H9 (cell line): ENCODE data around the gene ZNF479. TPM values are rescaled to one million over a fixed set of nuclear protein-coding genes. Genes with fewer than 3 reads are reported as not detected.

ENCODE experiments used
- DNase-seq: peaks from one replicate; pipeline ENCODE4 v3.0.0-alpha.2; 2017
- H2AFZ ChIP-seq: one replicate; pipeline ENCODE4 v1.6.1; 2013; ENCODE audit warnings: mild to moderate bottlenecking, low read length, control low read depth, moderate library complexity
- H2AK5ac ChIP-seq: 2 replicates; pipeline ENCODE4 v1.6.1; 2013; ENCODE audit warnings: low read length, control low read depth, mixed read lengths; ENCODE audit not compliant: insufficient read length
- H2BK120ac ChIP-seq: one replicate; pipeline ENCODE4 v1.6.1; 2013; ENCODE audit warnings: low read depth, mild to moderate bottlenecking, low read length, control low read depth, inconsistent platforms; ENCODE audit not compliant: poor library complexity, severe bottlenecking
- H2BK12ac ChIP-seq: 2 replicates; pipeline ENCODE4 v1.6.1; 2013; ENCODE audit warnings: low read length, control low read depth, mixed read lengths, low read depth; ENCODE audit not compliant: insufficient read length
- H2BK15ac ChIP-seq: 2 replicates; pipeline ENCODE4 v1.6.1; 2013; ENCODE audit warnings: low read depth, low read length, control low read depth
- H2BK20ac ChIP-seq: one replicate; pipeline ENCODE4 v1.6.1; 2013; ENCODE audit warnings: low read depth, mild to moderate bottlenecking, low read length, control low read depth, inconsistent platforms; ENCODE audit not compliant: poor library complexity, severe bottlenecking
- H2BK5ac ChIP-seq: 2 replicates; pipeline ENCODE4 v1.6.1; 2013; ENCODE audit warnings: low read length, control low read depth, mixed read lengths; ENCODE audit not compliant: insufficient read length
- H3K14ac ChIP-seq: 2 replicates; pipeline ENCODE4 v1.6.1; 2013; ENCODE audit warnings: low read length, control low read depth; ENCODE audit not compliant: insufficient read depth
- H3K18ac ChIP-seq: 2 replicates; pipeline ENCODE4 v1.6.1; 2013; ENCODE audit warnings: low read depth, mild to moderate bottlenecking, mixed read lengths, low read length, control low read depth; ENCODE audit not compliant: insufficient read length
- H3K23ac ChIP-seq: 2 replicates; pipeline ENCODE4 v1.6.1; 2013; ENCODE audit warnings: low read length, control low read depth, mixed read lengths, low read depth; ENCODE audit not compliant: insufficient read length
- H3K23me2 ChIP-seq: 2 replicates; pipeline ENCODE4 v1.6.1; 2013; ENCODE audit warnings: low read depth, mild to moderate bottlenecking, mixed read lengths, low read length, control low read depth; ENCODE audit not compliant: insufficient read length, poor library complexity, severe bottlenecking
- H3K27ac ChIP-seq: 2 replicates; pipeline ENCODE4 v1.5.1; 2013; ENCODE audit warnings: low read length, control low read depth, mixed read lengths, low read depth; ENCODE audit not compliant: insufficient read length
- H3K27me3 ChIP-seq: 2 replicates; pipeline ENCODE4 v1.6.1; 2013; ENCODE audit warnings: low read length, control low read depth, inconsistent platforms; ENCODE audit not compliant: insufficient read depth
- H3K4ac ChIP-seq: 2 replicates; pipeline ENCODE4 v1.6.1; 2013; ENCODE audit warnings: low read depth, mild to moderate bottlenecking, control low read depth, inconsistent platforms, low read length, moderate library complexity
- H3K4me1 ChIP-seq: 2 replicates; pipeline ENCODE4 v1.6.1; 2013; ENCODE audit warnings: low read length, control low read depth, inconsistent platforms; ENCODE audit not compliant: insufficient read depth
- H3K4me2 ChIP-seq: 2 replicates; pipeline ENCODE4 v1.6.1; 2013; ENCODE audit warnings: low read length, control low read depth, mixed read lengths; ENCODE audit not compliant: insufficient read length, insufficient read depth
- H3K56ac ChIP-seq: 2 replicates; pipeline ENCODE4 v1.6.1; 2013; ENCODE audit warnings: low read depth, mild to moderate bottlenecking, mixed read lengths, low read length, control low read depth; ENCODE audit not compliant: insufficient read length
- H3K79me1 ChIP-seq: 2 replicates; pipeline ENCODE4 v1.6.1; 2013; ENCODE audit warnings: low read depth, mild to moderate bottlenecking, moderate library complexity, low read length, control low read depth, inconsistent platforms; ENCODE audit not compliant: insufficient read depth, poor library complexity, severe bottlenecking
- H3K79me2 ChIP-seq: 2 replicates; pipeline ENCODE4 v1.6.1; 2013; ENCODE audit warnings: low read length, control low read depth, inconsistent platforms; ENCODE audit not compliant: insufficient read depth
- H3K9ac ChIP-seq: 2 replicates; pipeline ENCODE4 v1.6.1; 2013; ENCODE audit warnings: low read length, control low read depth, mixed read lengths; ENCODE audit not compliant: insufficient read length; ENCODE audit errors: extremely low read depth
- H3K9me3 ChIP-seq: one replicate; pipeline ENCODE4 v1.6.1; 2013; ENCODE audit warnings: low read depth, low read length, inconsistent platforms; ENCODE audit not compliant: control insufficient read depth
- H3T11ph ChIP-seq: one replicate; pipeline ENCODE4 v1.6.1; 2013; ENCODE audit warnings: mild to moderate bottlenecking, low read length, control low read depth, inconsistent platforms
- H4K20me1 ChIP-seq: one replicate; pipeline ENCODE4 v1.6.1; 2013; ENCODE audit not compliant: control insufficient read depth, insufficient read length, insufficient read depth
- H4K5ac ChIP-seq: 2 replicates; pipeline ENCODE4 v1.6.1; 2013; ENCODE audit warnings: low read depth, mild to moderate bottlenecking, mixed read lengths, low read length, control low read depth; ENCODE audit not compliant: insufficient read length
- H4K8ac ChIP-seq: replicated peaks from 2 replicates; pipeline ENCODE4 v1.6.1; 2013; ENCODE audit warnings: low read length, control low read depth, mixed read lengths, low read depth; ENCODE audit not compliant: insufficient read length
- H4K91ac ChIP-seq: 2 replicates; pipeline ENCODE4 v1.6.1; 2013; ENCODE audit warnings: low read depth, mild to moderate bottlenecking, moderate library complexity, mixed read lengths, low read length, control low read depth; ENCODE audit not compliant: insufficient read length
- H3K27ac Mint-ChIP-seq, 3 experiments: 2 replicates in 2 of 3; 3 replicates in 1 of 3; pipeline ENCODE4 v1.8.0; 2020 to 2021; ENCODE audit warnings: mixed read lengths in 3 of 3, mild to moderate bottlenecking in 1 of 3, moderate library complexity in 1 of 3
- H3K27me3 Mint-ChIP-seq: 2 replicates; pipeline ENCODE4 v1.8.0; 2021; ENCODE audit warnings: low read depth, mild to moderate bottlenecking, moderate library complexity, mixed read lengths
- H3K36me3 Mint-ChIP-seq, 3 experiments: 2 replicates in 2 of 3; 3 replicates in 1 of 3; pipeline ENCODE4 v1.8.0; 2020 to 2021; ENCODE audit warnings: low read depth in 3 of 3, mixed read lengths in 3 of 3; ENCODE audit not compliant: insufficient read depth in 1 of 3
- H3K4me1 Mint-ChIP-seq, 2 experiments: 2 replicates each; pipeline ENCODE4 v1.8.0; 2020; ENCODE audit warnings: mixed read lengths in 2 of 2
- H3K4me3 Mint-ChIP-seq, 2 experiments: 2 replicates in 1 of 2; 3 replicates in 1 of 2; pipeline ENCODE4 v1.8.0; 2020 to 2021; ENCODE audit warnings: mild to moderate bottlenecking in 2 of 2, mixed read lengths in 2 of 2, moderate library complexity in 1 of 2
- H3K9me3 Mint-ChIP-seq, 2 experiments: 2 replicates in 1 of 2; 3 replicates in 1 of 2; pipeline ENCODE4 v1.8.0; 2020; ENCODE audit warnings: mild to moderate bottlenecking in 2 of 2, mixed read lengths in 2 of 2, moderate library complexity in 1 of 2
- WGBS: extraction: QIAGEN DNeasy Blood & Tissue Kit; methylation state at CpG from one replicate; pipeline ENCODE4 v1.1.7; 2013; ENCODE audit warnings: missing lambda C conversion rate, low lambda C conversion rate, mixed read lengths; ENCODE audit not compliant: insufficient read length; ENCODE audit errors: extremely low coverage; 5-methylcytosine and 5-hydroxymethylcytosine counted together
- total RNA-seq: library from RNA; stranded (reverse); gene quantifications from 2 replicates; pipeline ENCODE4 v1.2.1, GENCODE V29; 2021
- TF ChIP-seq, protein P1 (sequence below): fragments of 200-600 bp; sonication (generic); conservative IDR thresholded peaks from 3 replicates; pipeline ENCODE4 v1.8.0; 2021; ENCODE audit warnings: antibody characterized with exemption, mild to moderate bottlenecking

ZNF479 gene
- total RNA-seq, 1 experiment from 2014 or later = not detected

DNA sequence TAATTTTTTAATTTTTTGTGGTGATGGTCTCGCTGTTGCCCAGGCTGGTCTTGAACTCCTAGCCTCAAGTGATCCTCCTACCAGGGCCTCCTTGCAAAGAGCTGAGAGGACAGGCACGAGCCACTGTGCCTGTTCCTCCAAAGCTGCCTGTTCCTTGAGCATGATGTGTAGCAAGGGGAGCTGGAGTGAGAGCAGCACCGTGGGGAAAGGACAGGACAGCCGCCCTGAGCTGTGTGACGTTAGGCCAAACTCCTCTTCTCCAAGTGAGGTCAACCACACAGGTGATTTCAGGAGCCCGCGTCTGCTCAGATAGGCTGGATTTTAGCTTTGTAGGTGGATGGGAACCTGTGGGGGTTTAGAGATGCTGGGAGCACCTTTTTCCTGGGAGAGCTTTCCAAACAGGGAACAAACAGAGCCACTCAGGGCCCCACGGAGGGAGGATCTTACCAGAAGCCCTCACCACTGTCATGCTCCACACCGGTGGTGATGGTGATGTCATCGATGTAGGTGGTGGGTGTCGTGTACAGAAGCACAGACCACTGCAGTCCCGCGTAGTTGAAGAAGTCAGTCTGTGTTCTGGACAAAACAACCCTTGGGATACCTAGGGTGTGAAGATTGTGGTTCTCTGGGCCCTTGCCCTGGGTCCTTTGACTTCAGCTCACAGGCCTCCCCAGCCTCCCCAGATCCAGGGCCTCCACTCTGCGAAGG, 44.8 kb upstream of the ZNF479 start:
- no peaks in the 10 kb centered on the region for H3K79me2 ChIP-seq
- H3K9ac ChIP-seq = no peak overlapping the region
- Mint-ChIP-seq H3K4me3 (no peak overlapping the region), H3K27me3 (peaks cover 2% of the 10 kb centered on the region; the same call in 1 of the 2 replicates), H3K36me3 (peaks cover 6 to 21% (median 10%) of the 10 kb centered on the region in 3 experiments), H3K27ac (no peak overlapping the region; a peak in 1 of 7 replicates), H3K9me3 (peaks cover 41 to 56% of the 10 kb centered on the region in 2 experiments), H3K4me1 (no peaks in the 10 kb centered on the region)
- H2BK12ac ChIP-seq = no peak overlapping the region
- no peak overlapping the region for H4K5ac ChIP-seq
- H3K27ac ChIP-seq = no peak overlapping the region
- no peak overlapping the region for H4K91ac ChIP-seq
- TF ChIP-seq, protein P1, sequence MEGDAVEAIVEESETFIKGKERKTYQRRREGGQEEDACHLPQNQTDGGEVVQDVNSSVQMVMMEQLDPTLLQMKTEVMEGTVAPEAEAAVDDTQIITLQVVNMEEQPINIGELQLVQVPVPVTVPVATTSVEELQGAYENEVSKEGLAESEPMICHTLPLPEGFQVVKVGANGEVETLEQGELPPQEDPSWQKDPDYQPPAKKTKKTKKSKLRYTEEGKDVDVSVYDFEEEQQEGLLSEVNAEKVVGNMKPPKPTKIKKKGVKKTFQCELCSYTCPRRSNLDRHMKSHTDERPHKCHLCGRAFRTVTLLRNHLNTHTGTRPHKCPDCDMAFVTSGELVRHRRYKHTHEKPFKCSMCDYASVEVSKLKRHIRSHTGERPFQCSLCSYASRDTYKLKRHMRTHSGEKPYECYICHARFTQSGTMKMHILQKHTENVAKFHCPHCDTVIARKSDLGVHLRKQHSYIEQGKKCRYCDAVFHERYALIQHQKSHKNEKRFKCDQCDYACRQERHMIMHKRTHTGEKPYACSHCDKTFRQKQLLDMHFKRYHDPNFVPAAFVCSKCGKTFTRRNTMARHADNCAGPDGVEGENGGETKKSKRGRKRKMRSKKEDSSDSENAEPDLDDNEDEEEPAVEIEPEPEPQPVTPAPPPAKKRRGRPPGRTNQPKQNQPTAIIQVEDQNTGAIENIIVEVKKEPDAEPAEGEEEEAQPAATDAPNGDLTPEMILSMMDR = no peak
- no peaks in the 10 kb centered on the region for H3K4me1 ChIP-seq
- no peaks in the 10 kb centered on the region for H3K23me2 ChIP-seq
- no peak for DNase-seq
- H2BK15ac ChIP-seq = no peak overlapping the region
- H4K20me1 ChIP-seq = no peaks in the 10 kb centered on the region
- H3K4ac ChIP-seq = no peak overlapping the region
- no peak overlapping the region for H3K18ac ChIP-seq
- H4K8ac ChIP-seq = no peak overlapping the region
- H2BK120ac ChIP-seq = no peak overlapping the region
- no peak overlapping the region for H3K23ac ChIP-seq
- no peaks in the 10 kb centered on the region for H3K27me3 ChIP-seq
- H2AK5ac ChIP-seq = no peak overlapping the region
- no peak overlapping the region for H3K14ac ChIP-seq
- H2AFZ ChIP-seq = no peak overlapping the region
- no peak overlapping the region for H2BK20ac ChIP-seq
- H2BK5ac ChIP-seq = no peak overlapping the region
- H3K79me1 ChIP-seq = no peaks in the 10 kb centered on the region
- no peak overlapping the region for H3K4me2 ChIP-seq
- H3T11ph ChIP-seq = no peak overlapping the region
- WGBS = no CpG with 5 or more reads among the region's 14 CpGs
- peaks cover 28% of the 10 kb centered on the region for H3K9me3 ChIP-seq
- H3K56ac ChIP-seq = no peak overlapping the region
